OCI-LY7 (cell line): Measurements from ENCODE around the gene SYT13. TPM values are rescaled to one million over a fixed set of nuclear protein-coding genes. Genes with fewer than 3 reads are reported as not detected.

Source experiments
- BruUV-seq: library from RNA; stranded (reverse); fragments of 400-500 nt; replicated peaks from 2 replicates; lab custom pipeline; 2021; lab: Mats Ljungman, UMichigan
- CTCF ChIA-PET: fragments of 300-600 bp; sonication (Branson Sonifier 250); formaldehyde crosslinking; loops from one replicate; lab custom pipeline; 2022; ENCODE audit warnings: antibody characterized with exemption; ENCODE audit not compliant: unreplicated experiment; lab: Charles Lee
- POLR2A ChIA-PET: fragments of 300-600 bp; sonication (Branson Sonifier 250); formaldehyde crosslinking; loops from one replicate; lab custom pipeline; 2022; ENCODE audit warnings: antibody characterized with exemption; lab: Charles Lee
- DNase-seq: peaks from one replicate; pipeline ENCODE4 v3.0.0-alpha.2; 2015; ENCODE audit warnings: low spot score
- H2AFZ ChIP-seq: fragments of 200-600 bp; sonication (generic), shearing (Covaris generic); 2 replicates; pipeline ENCODE4 v1.6.1; 2014; ENCODE audit warnings: mild to moderate bottlenecking, antibody characterized with exemption, low read length, moderate library complexity
- H3K27ac ChIP-seq: fragments of 200-600 bp; sonication (generic); 2 replicates; pipeline ENCODE4 v1.5.1; 2014; ENCODE audit warnings: mixed run types, low read depth, mild to moderate bottlenecking, moderate library complexity, low read length, inconsistent platforms; ENCODE audit not compliant: poor library complexity, severe bottlenecking
- H3K36me3 ChIP-seq: fragments of 200-600 bp; sonication (generic); 2 replicates; pipeline ENCODE4 v1.6.1; 2014; ENCODE audit warnings: mild to moderate bottlenecking, antibody characterized with exemption, low read length, moderate library complexity, mixed read lengths; ENCODE audit not compliant: insufficient read depth
- H3K4me1 ChIP-seq: fragments of 200-600 bp; sonication (generic); 2 replicates; pipeline ENCODE4 v1.5.1; 2014; ENCODE audit warnings: mild to moderate bottlenecking, low read length; ENCODE audit not compliant: insufficient read depth, poor library complexity, severe bottlenecking
- H3K4me2 ChIP-seq: fragments of 200-600 bp; sonication (generic); 2 replicates; pipeline ENCODE4 v1.6.1; 2014; ENCODE audit warnings: mild to moderate bottlenecking, low read length
- H3K4me3 ChIP-seq: fragments of 200-600 bp; sonication (generic); 2 replicates; pipeline ENCODE4 v1.5.1; 2014; ENCODE audit warnings: mild to moderate bottlenecking, low read depth, low read length; ENCODE audit not compliant: poor library complexity, severe bottlenecking
- H3K79me2 ChIP-seq: fragments of 200-600 bp; sonication (generic); 2 replicates; pipeline ENCODE4 v1.6.1; 2016; ENCODE audit warnings: low read depth, mild to moderate bottlenecking, low read length, moderate library complexity, mixed read lengths; ENCODE audit not compliant: insufficient read depth
- H3K9me2 ChIP-seq: fragments of 200-600 bp; sonication (generic); 2 replicates; pipeline ENCODE4 v1.6.1; 2016; ENCODE audit warnings: mild to moderate bottlenecking, low read length, mixed read lengths; ENCODE audit not compliant: insufficient read depth
- H3K9me3 ChIP-seq: fragments of 200-600 bp; sonication (generic); 2 replicates; pipeline ENCODE4 v1.6.1; 2014; ENCODE audit warnings: mild to moderate bottlenecking, mixed run types, low read length, mixed read lengths
- H4K20me1 ChIP-seq: fragments of 200-600 bp; sonication (generic); 2 replicates; pipeline ENCODE4 v1.6.1; 2014; ENCODE audit warnings: mild to moderate bottlenecking, antibody characterized with exemption, low read length, moderate library complexity, mixed read lengths; ENCODE audit not compliant: insufficient read depth
- CTCF ChIP-seq: fragments of 200-600 bp; sonication (generic); conservative IDR thresholded peaks from 2 replicates; pipeline ENCODE4 v1.5.1; 2014; ENCODE audit warnings: mild to moderate bottlenecking, antibody characterized with exemption, low read length, moderate library complexity, mixed read lengths
- EZH2phosphoT487 ChIP-seq: fragments of 200-600 bp; sonication (generic); IDR thresholded peaks from 2 replicates; pipeline ENCODE4 v1.6.1; 2018; ENCODE audit warnings: low read depth, borderline replicate concordance, mild to moderate bottlenecking, mixed run types, antibody characterized with exemption, low read length, moderate library complexity, mixed read lengths
- intact Hi-C: fragments of 100-400 bp; cut with micrococcal nuclease; formaldehyde crosslinking; loops from one replicate; pipeline ENCODE4 v1.10.0; 2022; ENCODE audit not compliant: unreplicated experiment
- total RNA-seq, 2 experiments: library from RNA; depleted of rRNA in 1 of 2; stranded (reverse); fragments of >200 nt in 1 of 2; shearing (Covaris generic) in 1 of 2; gene quantifications; 2 replicates each; pipeline ENCODE4 v1.2.3, GENCODE V29; 2014 to 2022

The SYT13 gene
- total RNA-seq, 2 experiments from 2014 or later: not detected

GRCh38 chr11:45217991-45218390 lies 68.2 kb downstream of the SYT13 start:
- DNase-seq: no peak
- no peak overlapping the region for H3K4me3 ChIP-seq
- H3K9me3 ChIP-seq: no peaks in the 10 kb centered on the region
- H3K9me2 ChIP-seq: no peaks in the 10 kb centered on the region
- POLR2A ChIA-PET: no interaction called here
- no peaks in the 10 kb centered on the region for H3K36me3 ChIP-seq
- no peak overlapping the region for H3K4me2 ChIP-seq
- TF ChIP-seq EZH2phosphoT487: no peak
- TF ChIP-seq CTCF: no peak
- H4K20me1 ChIP-seq: no peaks in the 10 kb centered on the region
- H3K4me1 ChIP-seq: no peaks in the 10 kb centered on the region
- no TSS peak for BruUV-seq
- H3K79me2 ChIP-seq: no peaks in the 10 kb centered on the region
- no peak overlapping the region for H2AFZ ChIP-seq
- CTCF ChIA-PET: no interaction called here
- no peak overlapping the region for H3K27ac ChIP-seq
- intact Hi-C loops: no loop called here

GRCh38 chr11:45216901-45217300 lies 69.2 kb downstream of the SYT13 start:
- H3K4me3 ChIP-seq: no peak overlapping the region
- H4K20me1 ChIP-seq: no peaks in the 10 kb centered on the region
- H2AFZ ChIP-seq: no peak overlapping the region
- no peak overlapping the region for H3K4me2 ChIP-seq
- CTCF ChIA-PET: no interaction called here
- intact Hi-C loops: no loop called here
- BruUV-seq: no TSS peak
- POLR2A ChIA-PET: no interaction called here
- H3K9me2 ChIP-seq: no peaks in the 10 kb centered on the region
- H3K79me2 ChIP-seq: no peaks in the 10 kb centered on the region
- TF ChIP-seq EZH2phosphoT487: no peak
- TF ChIP-seq CTCF: no peak
- no peaks in the 10 kb centered on the region for H3K9me3 ChIP-seq
- H3K36me3 ChIP-seq: no peaks in the 10 kb centered on the region
- no peak overlapping the region for H3K27ac ChIP-seq
- H3K4me1 ChIP-seq: no peaks in the 10 kb centered on the region
- DNase-seq: no peak

- Histone ChIP-seq H3K4me2 (no peak overlapping the region), H3K9me3 (no peaks in the 10 kb centered on the region), H3K4me3 (no peak overlapping the region), H3K36me3 (no peaks in the 10 kb centered on the region), H3K9me2 (no peaks in the 10 kb centered on the region), H3K27ac (no peak overlapping the region), H3K79me2 (no peaks in the 10 kb centered on the region), H2AFZ (no peak overlapping the region), H4K20me1 (no peaks in the 10 kb centered on the region), H3K4me1 (no peaks in the 10 kb centered on the region)
- no peak for TF ChIP-seq EZH2phosphoT487
- no peak for TF ChIP-seq CTCF
- ChIA-PET CTCF (interaction anchor here (0.8 kb wide), 1 partner anchor 9 kb away, joined by 3 read pairs; no protein-coding TSS in a partner anchor), POLR2A (no interaction called here)
- no peak for DNase-seq
- intact Hi-C loops: no loop called here
- BruUV-seq: no TSS peak
Measured at GRCh38 chr11:45216031-45216430, 70.1 kb downstream of the SYT13 start.
